ENCODE results near the gene ALDH1B1. TPM values are rescaled to one million over a fixed set of nuclear protein-coding genes. Genes with fewer than 3 reads are reported as not detected.

ALDH1B1 gene
- total and polyA plus RNA-seq, 5 donors = 11.5 to 27.2 (median 13.5) TPM

- H3K27ac ChIP-seq (ENCODE audit: low read length) = no peak overlapping the region
- DNase-seq (no peak), ATAC-seq (no peak)
- intact Hi-C loops (cut with DNase I) = no loop called here
- no peaks in the 10 kb centered on the region for H3K4me1 ChIP-seq (ENCODE audit: control insufficient read depth, insufficient read depth, low read length)
- H3K4me3 ChIP-seq (ENCODE audit: low read length) = no peak overlapping the region
- WGBS = 56% methylated on average over 8 of the region's 8 CpGs
- H3K9me3 ChIP-seq (ENCODE audit: control insufficient read depth, low read length) = no peaks in the 10 kb centered on the region
- H3K27me3 ChIP-seq (ENCODE audit: control insufficient read depth, insufficient read depth) = no peaks in the 10 kb centered on the region
Measured at GRCh38 chr9:38442473-38443096, 50.1 kb downstream of the ALDH1B1 start.

GRCh38 chr9:38443181-38443580 is 50.7 kb downstream of the ALDH1B1 start:
- H3K9me3 ChIP-seq (ENCODE audit: control insufficient read depth, low read length) = no peaks in the 10 kb centered on the region
- H3K4me1 ChIP-seq (ENCODE audit: control insufficient read depth, insufficient read depth, low read length) = no peaks in the 10 kb centered on the region
- WGBS = 38% methylated on average over 7 of the region's 7 CpGs
- H3K4me3 ChIP-seq (ENCODE audit: low read length) = no peak overlapping the region
- H3K27me3 ChIP-seq (ENCODE audit: control insufficient read depth, insufficient read depth) = no peaks in the 10 kb centered on the region
- ATAC-seq = peak; percentile 32 to 33
- intact Hi-C loops (cut with DNase I) = no loop called here
- no peak for DNase-seq
- H3K27ac ChIP-seq (ENCODE audit: low read length) = no peak overlapping the region

- Histone ChIP-seq H3K4me3 (ENCODE audit: low read length) (no peak overlapping the region), H3K9me3 (ENCODE audit: control insufficient read depth, low read length) (no peaks in the 10 kb centered on the region), H3K27me3 (ENCODE audit: control insufficient read depth, insufficient read depth) (no peaks in the 10 kb centered on the region), H3K27ac (ENCODE audit: low read length) (no peak overlapping the region), H3K4me1 (ENCODE audit: control insufficient read depth, insufficient read depth, low read length) (no peaks in the 10 kb centered on the region)
- 41% methylated on average over 2 of the region's 2 CpGs for WGBS
- intact Hi-C loops (cut with DNase I) = no loop called here
- DNase-seq (no peak), ATAC-seq (no peak)
Measured at GRCh38 chr9:38443597-38443996, 51.1 kb downstream of the ALDH1B1 start.

- Histone ChIP-seq H3K4me3 (ENCODE audit: low read length) (no peak overlapping the region), H3K27me3 (ENCODE audit: control insufficient read depth, insufficient read depth) (no peaks in the 10 kb centered on the region), H3K27ac (ENCODE audit: low read length) (no peak overlapping the region), H3K9me3 (ENCODE audit: control insufficient read depth, low read length) (no peaks in the 10 kb centered on the region), H3K4me1 (ENCODE audit: control insufficient read depth, insufficient read depth, low read length) (no peaks in the 10 kb centered on the region)
- DNase-seq (no peak), ATAC-seq (no peak)
- intact Hi-C loops (cut with DNase I) = no loop called here
- 63% methylated on average over 11 of the region's 11 CpGs for WGBS
Measured at GRCh38 chr9:38445154-38446043, 52.9 kb downstream of the ALDH1B1 start.

- no peak overlapping the region for H3K4me3 ChIP-seq (ENCODE audit: low read length)
- no peak overlapping the region for H3K27ac ChIP-seq (ENCODE audit: low read length)
- DNase-seq (no peak), ATAC-seq (no peak)
- no peaks in the 10 kb centered on the region for H3K4me1 ChIP-seq (ENCODE audit: control insufficient read depth, insufficient read depth, low read length)
- no peaks in the 10 kb centered on the region for H3K9me3 ChIP-seq (ENCODE audit: control insufficient read depth, low read length)
- WGBS = 47% methylated on average over 1 of the region's 1 CpG
- intact Hi-C loops (cut with DNase I) = no loop called here
- H3K27me3 ChIP-seq (ENCODE audit: control insufficient read depth, insufficient read depth) = no peaks in the 10 kb centered on the region
Measured at GRCh38 chr9:38447703-38448102, 55.2 kb downstream of the ALDH1B1 start.

Other genes with a start within 250 kb of the ALDH1B1 start
- gene IGFBPL1, start 31.8 kb downstream of the ALDH1B1 start, total RNA-seq = 1 to 10 TPM in 2 of 4 donors, under 1 TPM in 2; 0.53 to 5.0 (median 2.3) TPM
- 0.25 TPM for gene IGFBPL1, start 31.8 kb downstream of the ALDH1B1 start, polyA plus RNA-seq
- gene ANKRD18A, start 227.9 kb downstream of the ALDH1B1 start, total RNA-seq = 10 to 100 TPM in 1 of 4 donors, 1 to 10 TPM in 3; 2.1 to 12.3 (median 7.2) TPM
- gene ANKRD18A, start 227.9 kb downstream of the ALDH1B1 start, polyA plus RNA-seq = 3.1 TPM

Measured in right cardiac atrium (tissue), 5 donors.